GM12872 (cell line): ENCODE measurements around the gene RGS10.

Experiments used
- CTCF ChIP-seq: IDR thresholded peaks from 3 replicates; pipeline ENCODE4 v1.5.1; 2011; ENCODE audit warnings: low read depth, mild to moderate bottlenecking, low read length, moderate library complexity; ENCODE audit not compliant: insufficient read depth

Gene RGS10

DNA sequence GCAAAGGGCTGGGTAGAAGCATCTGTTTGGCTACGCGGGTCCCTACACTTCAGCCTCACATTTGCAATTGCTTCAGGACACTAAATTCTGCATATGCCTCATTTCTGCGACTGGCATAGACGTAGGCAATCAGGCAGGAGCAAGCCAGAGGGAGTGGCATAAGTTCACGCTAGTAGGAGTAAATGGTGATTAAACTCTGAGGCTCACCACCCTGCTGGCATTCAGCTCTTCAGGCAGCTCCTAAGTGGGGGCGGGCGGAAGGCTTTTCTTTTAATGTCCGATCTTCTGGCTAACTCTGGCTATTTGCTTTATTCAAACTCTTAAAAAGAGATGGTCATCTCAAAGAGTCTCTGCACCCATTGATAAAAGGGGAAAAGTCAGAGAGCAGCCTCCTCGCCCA lies 45.3 kb downstream of the RGS10 start:
- TF ChIP-seq CTCF, result no peak

DNA sequence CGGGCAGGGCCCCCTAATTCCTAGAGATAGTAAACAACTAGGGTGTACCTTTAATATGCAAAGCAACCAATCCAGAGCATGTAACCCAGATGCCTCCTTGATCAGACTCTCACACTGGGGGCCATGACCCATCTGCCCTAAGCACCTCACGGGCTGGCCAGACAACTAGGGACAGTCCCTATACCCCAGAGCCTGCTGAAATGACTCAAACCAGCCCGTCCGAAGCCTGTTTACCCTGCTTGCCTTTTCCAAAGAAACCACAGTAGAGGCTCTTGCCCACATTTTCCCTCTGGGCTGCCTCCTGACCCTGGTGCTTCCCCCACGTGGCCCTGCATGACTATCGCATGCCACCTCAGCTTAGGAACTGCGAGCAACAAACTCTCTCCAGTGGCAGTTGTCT lies 46.2 kb downstream of the RGS10 start:
- TF ChIP-seq CTCF, result no peak

DNA sequence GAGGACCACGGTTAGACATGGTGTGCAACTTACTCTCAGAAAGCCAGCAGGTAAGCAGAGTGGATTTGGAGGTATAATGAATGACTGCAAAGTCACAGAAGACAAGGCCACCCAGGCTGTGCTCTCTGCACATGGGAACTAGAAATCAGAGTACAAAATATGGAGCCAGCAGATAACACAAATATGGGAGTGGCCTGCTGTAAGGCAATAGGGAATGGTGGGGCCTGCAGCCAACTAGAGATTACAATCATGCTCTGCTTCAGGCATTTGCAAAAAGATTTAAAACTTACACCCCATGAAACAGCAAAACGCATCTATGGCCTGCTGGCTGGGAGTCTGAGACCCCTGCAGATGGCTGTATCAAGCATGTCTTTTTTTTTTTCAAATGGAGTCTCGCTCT lies 47.0 kb downstream of the RGS10 start:
- TF ChIP-seq CTCF, result no peak

DNA sequence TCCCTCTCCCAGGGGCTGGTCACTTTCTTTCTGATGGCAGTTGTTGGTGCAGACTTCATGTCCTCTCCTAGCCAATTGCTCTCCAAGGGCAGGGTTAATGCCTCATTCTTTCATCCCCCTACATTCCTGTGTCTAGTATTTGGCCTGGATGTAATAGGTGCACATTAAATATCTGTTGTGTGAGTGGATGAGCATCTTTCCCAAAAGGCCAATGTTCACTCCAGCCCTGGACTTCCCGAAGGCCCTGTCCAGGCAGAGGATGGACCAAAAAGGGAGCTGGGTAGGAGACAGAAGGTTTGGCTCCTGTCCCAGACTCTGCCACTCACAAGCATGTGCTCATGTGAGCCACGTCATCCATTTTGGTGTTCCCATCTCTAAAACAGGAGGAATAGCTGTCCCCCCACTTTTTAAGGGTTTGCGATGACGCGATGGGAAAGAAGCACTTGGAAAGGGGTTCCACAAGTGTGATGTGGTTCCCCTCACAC lies 47.5 kb downstream of the RGS10 start:
- TF ChIP-seq CTCF, result no peak

GRCh38 chr10:119494236-119495020 lies 48.1 kb downstream of the RGS10 start:
- TF ChIP-seq CTCF, result no peak

- TF ChIP-seq CTCF, result no peak
Measured at GRCh38 chr10:119493155-119493554, 49.4 kb downstream of the RGS10 start.

GRCh38 chr10:119491966-119492757 lies 50.4 kb downstream of the RGS10 start:
- no peak for TF ChIP-seq CTCF
